Breast epithelium (tissue), 4 donors: ENCODE measurements around the gene ARNT2. TPM values are rescaled to one million over a fixed set of nuclear protein-coding genes. Genes with fewer than 3 reads are reported as not detected.

Experiments
- DNase-seq, 2 donors: peaks; one replicate each; pipeline ENCODE4 v3.0.0-alpha.2; 2019; ENCODE audit warnings: low spot score in 2 of 2
- H3K27ac ChIP-seq, 2 donors: fragments of 200-600 bp; sonication (generic) in 1 of 2; one replicate each; pipeline ENCODE4 v1.5.1; 2016 to 2019; ENCODE audit warnings: mild to moderate bottlenecking in 1 of 2
- H3K27me3 ChIP-seq, 2 donors: fragments of 200-600 bp; sonication (generic) in 1 of 2; one replicate each; pipeline versions ENCODE4 v1.5.1 to v1.6.0; 2017 to 2019; ENCODE audit warnings: control low read depth in 1 of 2, mild to moderate bottlenecking in 1 of 2
- H3K36me3 ChIP-seq: fragments of 200-600 bp; one replicate; pipeline ENCODE4 v1.5.1; 2019
- H3K4me1 ChIP-seq, 2 donors: fragments of 200-600 bp; sonication (generic); one replicate each; pipeline ENCODE4 v1.5.1; 2016 to 2019; ENCODE audit warnings: control low read depth in 1 of 2
- H3K4me3 ChIP-seq, 3 donors: fragments of 200-600 bp; sonication (generic); 1 replicate in 2 of 3; 2 replicates in 1 of 3; pipeline ENCODE4 v1.5.1; 2016 to 2019; ENCODE audit warnings: mild to moderate bottlenecking in 3 of 3, moderate library complexity in 2 of 3
- H3K9me3 ChIP-seq, 2 donors: fragments of 200-600 bp; sonication (generic) in 1 of 2; one replicate each; pipeline ENCODE4 v1.5.1; 2016 to 2019; ENCODE audit warnings: control low read depth in 1 of 2
- POLR2A ChIP-seq: fragments of 450-650 bp; IDR thresholded peaks from one replicate; pipeline ENCODE4 v1.6.1; 2016; ENCODE audit warnings: antibody characterized with exemption, mild to moderate bottlenecking, moderate library complexity
- POLR2AphosphoS5 ChIP-seq, 3 donors: sonication (generic); formaldehyde crosslinking; IDR thresholded peaks; one replicate each; pipeline ENCODE4 v1.6.1; 2017; ENCODE audit warnings: antibody characterized with exemption in 3 of 3
- intact Hi-C: fragments of 100-400 bp; cut with DNase I; formaldehyde crosslinking; loops from one replicate; pipeline ENCODE4 v1.15.1; 2023; ENCODE audit warnings: low total_unique reads
- total RNA-seq, 3 donors: library from RNA; depleted of rRNA; stranded (reverse); fragments of >200 nt; gene quantifications; one replicate each; pipeline ENCODE4 v1.1.0, GENCODE V29; 2016
- TF ChIP-seq, protein P1 (sequence below), 3 donors: fragments of 450-650 bp; IDR thresholded peaks; one replicate each; pipeline ENCODE4 v1.5.1; 2016 to 2017; ENCODE audit warnings: antibody characterized with exemption in 3 of 3, mild to moderate bottlenecking in 3 of 3, moderate library complexity in 3 of 3

Gene ARNT2
- total RNA-seq, 3 donors from 2014 or later = 5.9 to 8.5 (median 7.0) TPM

DNA sequence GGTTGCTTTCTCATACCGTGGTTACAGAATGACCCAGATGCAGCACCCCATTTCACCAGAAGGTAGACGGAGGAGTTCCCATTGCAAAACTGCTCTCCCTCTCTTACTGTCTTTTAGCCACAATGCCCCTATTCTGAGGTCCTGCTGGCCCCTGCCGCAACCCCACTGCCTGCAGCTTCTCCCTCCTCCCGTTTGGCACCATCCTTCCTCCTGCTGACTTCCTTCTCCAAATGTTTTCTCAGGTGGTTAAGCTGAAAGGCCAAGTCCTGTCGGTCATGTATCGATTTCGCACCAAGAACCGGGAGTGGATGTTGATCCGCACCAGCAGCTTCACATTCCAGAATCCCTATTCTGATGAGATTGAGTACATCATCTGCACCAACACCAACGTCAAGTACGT is 158.7 kb downstream of the ARNT2 start:
- Histone ChIP-seq H3K27ac (no peak overlapping the region), H3K36me3 (no peaks in the 10 kb centered on the region), H3K27me3 (no peaks in the 10 kb centered on the region), H3K9me3 (no peaks in the 10 kb centered on the region), H3K4me3 (no peak overlapping the region), H3K4me1 (no peaks in the 10 kb centered on the region)
- intact Hi-C loops = no loop called here
- DNase-seq = no peak
- TF ChIP-seq, protein P1, sequence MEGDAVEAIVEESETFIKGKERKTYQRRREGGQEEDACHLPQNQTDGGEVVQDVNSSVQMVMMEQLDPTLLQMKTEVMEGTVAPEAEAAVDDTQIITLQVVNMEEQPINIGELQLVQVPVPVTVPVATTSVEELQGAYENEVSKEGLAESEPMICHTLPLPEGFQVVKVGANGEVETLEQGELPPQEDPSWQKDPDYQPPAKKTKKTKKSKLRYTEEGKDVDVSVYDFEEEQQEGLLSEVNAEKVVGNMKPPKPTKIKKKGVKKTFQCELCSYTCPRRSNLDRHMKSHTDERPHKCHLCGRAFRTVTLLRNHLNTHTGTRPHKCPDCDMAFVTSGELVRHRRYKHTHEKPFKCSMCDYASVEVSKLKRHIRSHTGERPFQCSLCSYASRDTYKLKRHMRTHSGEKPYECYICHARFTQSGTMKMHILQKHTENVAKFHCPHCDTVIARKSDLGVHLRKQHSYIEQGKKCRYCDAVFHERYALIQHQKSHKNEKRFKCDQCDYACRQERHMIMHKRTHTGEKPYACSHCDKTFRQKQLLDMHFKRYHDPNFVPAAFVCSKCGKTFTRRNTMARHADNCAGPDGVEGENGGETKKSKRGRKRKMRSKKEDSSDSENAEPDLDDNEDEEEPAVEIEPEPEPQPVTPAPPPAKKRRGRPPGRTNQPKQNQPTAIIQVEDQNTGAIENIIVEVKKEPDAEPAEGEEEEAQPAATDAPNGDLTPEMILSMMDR (IDR thresholded peaks at IDR 0.05) = no peak

DNA sequence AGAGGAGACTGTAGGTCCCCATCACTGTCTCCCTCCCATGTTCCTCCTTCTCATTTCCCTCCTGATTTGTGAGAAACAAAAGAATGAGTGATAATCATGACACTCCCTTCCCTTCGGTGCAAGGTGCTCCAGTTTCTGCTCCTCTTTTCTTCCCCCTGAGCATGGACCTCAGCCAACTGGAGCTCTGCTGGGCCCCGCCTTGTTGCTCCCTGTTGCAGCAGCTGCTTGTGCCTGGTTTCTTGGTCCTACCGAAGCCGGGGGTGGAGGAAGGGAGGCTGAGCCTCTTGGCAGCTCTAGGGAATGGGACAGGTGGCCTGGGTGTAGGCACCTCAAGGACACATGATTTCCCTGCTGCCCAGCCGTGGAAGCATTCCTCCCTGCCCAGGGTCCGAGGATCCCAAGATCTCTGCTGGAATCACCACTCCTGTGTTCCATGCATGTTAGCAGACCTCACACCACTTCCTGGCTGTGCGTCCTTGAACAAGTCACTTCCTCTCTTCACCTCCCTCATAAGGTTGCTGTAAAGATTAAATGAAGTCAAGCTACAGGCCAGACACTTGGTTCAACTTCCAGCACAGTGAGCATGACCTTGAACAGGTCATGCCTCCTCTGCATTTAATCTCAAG is 159.3 kb downstream of the ARNT2 start:
- intact Hi-C loops = no loop called here
- TF ChIP-seq, protein P1 (IDR thresholded peaks at IDR 0.05) = no peak
- TF ChIP-seq POLR2AphosphoS5 (IDR thresholded peaks at IDR 0.05) = no peak
- Histone ChIP-seq H3K9me3 (no peaks in the 10 kb centered on the region), H3K4me1 (no peaks in the 10 kb centered on the region), H3K4me3 (no peak overlapping the region), H3K36me3 (no peaks in the 10 kb centered on the region), H3K27me3 (no peaks in the 10 kb centered on the region), H3K27ac (no peak overlapping the region)
- DNase-seq = no peak

DNA sequence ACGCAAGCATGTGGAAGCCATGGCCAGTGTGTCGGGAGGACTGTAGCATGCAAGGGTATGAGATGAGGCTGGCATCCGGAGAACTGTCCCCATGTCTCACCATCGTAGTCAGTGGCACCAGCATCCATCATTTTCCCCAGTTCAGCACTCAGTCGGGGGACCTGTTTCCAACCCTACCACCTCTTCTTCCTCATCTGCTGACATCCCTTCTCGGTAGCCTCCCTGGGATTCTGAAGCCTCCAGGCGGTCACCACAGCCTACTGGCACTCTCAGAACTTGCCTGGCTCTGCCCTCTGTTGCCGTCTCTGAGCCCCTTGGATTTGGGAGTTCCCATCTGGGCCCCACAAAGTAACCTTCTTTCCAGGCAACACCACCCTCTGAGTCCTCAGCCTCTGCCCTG is 159.9 kb downstream of the ARNT2 start:
- no peak for TF ChIP-seq POLR2AphosphoS5 (IDR thresholded peaks at IDR 0.05)
- TF ChIP-seq, protein P1 (IDR thresholded peaks at IDR 0.05) = no peak
- no peak for TF ChIP-seq POLR2A
- H3K4me3 ChIP-seq = no peak overlapping the region
- intact Hi-C loops = no loop called here
- no peaks in the 10 kb centered on the region for H3K36me3 ChIP-seq
- no peak for DNase-seq
- H3K27ac ChIP-seq = no peak overlapping the region
- H3K27me3 ChIP-seq = no peaks in the 10 kb centered on the region
- H3K9me3 ChIP-seq = no peaks in the 10 kb centered on the region
- H3K4me1 ChIP-seq = no peaks in the 10 kb centered on the region

DNA sequence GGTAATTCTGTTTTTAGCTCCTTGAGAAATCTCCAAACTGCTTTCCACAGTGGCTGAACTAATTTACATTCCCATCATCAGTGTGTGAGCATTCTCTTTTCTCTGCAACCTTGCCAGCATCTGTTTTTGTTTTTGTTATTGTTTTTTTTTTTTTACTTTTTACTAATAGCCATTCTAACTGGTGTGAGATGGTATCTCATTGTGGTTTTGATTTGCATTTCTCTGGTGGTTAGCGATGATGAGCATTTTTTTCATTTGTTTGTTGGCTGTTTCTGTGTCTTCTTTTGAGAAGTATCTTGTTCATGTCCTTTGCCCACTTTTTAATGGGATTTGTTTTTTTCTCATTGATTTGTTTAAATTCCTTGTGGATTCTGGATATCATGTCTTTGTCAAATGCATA is 161.2 kb downstream of the ARNT2 start:
- intact Hi-C loops = no loop called here
- DNase-seq = no peak
- H3K27me3 ChIP-seq = no peaks in the 10 kb centered on the region

DNA sequence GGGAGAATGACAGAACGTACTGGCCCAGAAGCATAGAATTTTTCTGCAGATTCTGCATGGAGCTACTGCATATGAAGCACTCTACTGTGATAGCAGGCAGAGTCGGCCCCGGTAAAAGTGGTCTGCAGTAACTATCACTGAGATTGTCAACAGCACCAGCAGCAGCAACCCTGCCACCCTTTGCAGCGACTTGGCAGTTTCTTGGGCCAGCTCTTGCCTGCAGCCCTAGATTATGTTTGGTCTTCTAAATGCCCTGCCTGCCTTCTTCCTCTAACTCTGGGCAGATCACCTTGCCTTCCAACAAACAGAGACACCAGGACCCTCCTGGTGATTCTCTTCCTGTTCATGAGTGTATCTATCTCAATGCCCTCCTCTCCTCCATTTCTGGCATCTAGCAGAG is 161.8 kb downstream of the ARNT2 start:
- no peak for DNase-seq
- H3K27ac ChIP-seq = no peak overlapping the region
- H3K4me3 ChIP-seq = no peak overlapping the region
- no peaks in the 10 kb centered on the region for H3K4me1 ChIP-seq
- no peaks in the 10 kb centered on the region for H3K36me3 ChIP-seq
- TF ChIP-seq POLR2AphosphoS5 (IDR thresholded peaks at IDR 0.05) = no peak
- H3K9me3 ChIP-seq = no peaks in the 10 kb centered on the region
- intact Hi-C loops = no loop called here
- H3K27me3 ChIP-seq = no peaks in the 10 kb centered on the region

More for the DNA sequence above, 161.2 kb downstream of the ARNT2 start:
- Histone ChIP-seq H3K27ac (no peak overlapping the region), H3K4me1 (no peaks in the 10 kb centered on the region), H3K9me3 (no peaks in the 10 kb centered on the region), H3K4me3 (no peak overlapping the region), H3K36me3 (no peaks in the 10 kb centered on the region)
- TF ChIP-seq POLR2AphosphoS5 (IDR thresholded peaks at IDR 0.05) = no peak
- TF ChIP-seq POLR2A = no peak
- TF ChIP-seq, protein P1 (IDR thresholded peaks at IDR 0.05) = no peak

DNA sequence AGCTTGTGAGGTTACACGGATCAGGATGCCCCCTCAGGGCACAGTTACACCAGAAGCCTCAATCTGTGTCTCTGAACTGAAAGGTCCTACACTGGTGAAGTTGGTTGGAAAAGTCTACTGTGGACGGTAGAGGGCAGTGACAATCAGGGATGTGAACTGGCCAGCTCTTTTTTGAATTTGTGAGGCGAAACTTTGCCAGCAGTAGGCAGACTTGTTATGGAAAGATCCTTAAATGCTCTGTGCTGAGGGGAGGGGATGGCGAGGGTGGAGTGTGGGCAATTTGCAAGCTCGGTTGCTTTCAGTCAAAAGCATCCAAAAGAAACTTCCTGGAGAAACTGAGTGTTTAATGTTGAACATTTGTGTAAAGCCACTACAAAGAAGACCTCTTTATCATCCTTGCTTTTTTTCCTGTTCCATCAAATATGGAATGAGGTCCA is 163.6 kb downstream of the ARNT2 start:
- peak in 1 of 2 donors; percentile 54 for DNase-seq
- Histone ChIP-seq H3K36me3 (no peaks in the 10 kb centered on the region), H3K9me3 (no peaks in the 10 kb centered on the region), H3K4me1 (no peaks in the 10 kb centered on the region), H3K27ac (no peak overlapping the region), H3K4me3 (no peak overlapping the region), H3K27me3 (no peaks in the 10 kb centered on the region)
- TF ChIP-seq POLR2AphosphoS5 (IDR thresholded peaks at IDR 0.05) = no peak
- TF ChIP-seq, protein P1 (IDR thresholded peaks at IDR 0.05) = peak; percentile 49 to 82 (median 70)
- intact Hi-C loops = no loop called here
